GM12878 (cell line): ENCODE data around the gene CARD19. TPM values are rescaled to one million over a fixed set of nuclear protein-coding genes. Genes with fewer than 3 reads are reported as not detected.

Source experiments
- ATAC-seq: fragments of 200-7000 bp; cut with Tn5 transposase; 3 replicates; pipeline ENCODE4 v1.9.1; 2020; ENCODE audit warnings: mild to moderate bottlenecking, moderate library complexity
- BruUV-seq: library from RNA; stranded (reverse); fragments of 400-500 nt; replicated peaks from 2 replicates; lab custom pipeline; 2021; lab: Mats Ljungman, UMichigan
- CTCF ChIA-PET: fragments of 300-600 bp; sonication (Branson Sonifier 250); formaldehyde crosslinking; extraction: SDS; loops from one replicate; lab custom pipeline; 2021; ENCODE audit warnings: inconsistent platforms; lab: Yijun Ruan, JAX
- POLR2A ChIA-PET: fragments of 350-600 bp; formaldehyde crosslinking; extraction: SDS; loops from one replicate; lab custom pipeline; 2021; ENCODE audit warnings: inconsistent platforms; lab: Charles Lee
- RAD21 ChIA-PET: fragments of 300-600 bp; sonication (Branson Sonifier 250); formaldehyde crosslinking; loops from one replicate; lab custom pipeline; 2023; ENCODE audit warnings: antibody characterized with exemption; ENCODE audit not compliant: unreplicated experiment; lab: Charles Lee
- SMC1A ChIA-PET: fragments of 300-600 bp; sonication (Branson Sonifier 250); formaldehyde crosslinking; loops from one replicate; lab custom pipeline; 2023; ENCODE audit not compliant: unreplicated experiment, uncharacterized antibody; lab: Charles Lee
- DNase-seq: peaks from one replicate; pipeline ENCODE4 v3.0.0-alpha.2; 2011; ENCODE audit warnings: low read depth, low spot score
- FAIRE-seq: peaks from 3 replicates; lab custom pipeline; 2011; peaks lifted over from hg19 to GRCh38; lab: Jason Lieb, UNC
- H2AFZ ChIP-seq: 2 replicates; pipeline ENCODE4 v1.6.0; 2011; ENCODE audit warnings: low read depth, low read length, control low read depth; ENCODE audit not compliant: control insufficient read depth
- H3K27ac ChIP-seq: 2 replicates; pipeline ENCODE4 v1.5.1; 2011; ENCODE audit warnings: control low read depth; ENCODE audit not compliant: control insufficient read depth, insufficient read depth
- H3K27me3 ChIP-seq, 2 experiments: replicated peaks in 1 of 2; 2 replicates each; pipeline versions ENCODE4 v1.6.0 to v1.6.1; 2011; ENCODE audit warnings: low read length in 1 of 2; ENCODE audit not compliant: control insufficient read depth in 2 of 2, insufficient read depth in 2 of 2
- H3K36me3 ChIP-seq, 2 experiments: 2 replicates each; pipeline ENCODE4 v1.5.1; 2011; ENCODE audit warnings: low read length in 1 of 2; ENCODE audit not compliant: control insufficient read depth in 2 of 2, insufficient read depth in 2 of 2
- H3K4me1 ChIP-seq: 2 replicates; pipeline ENCODE4 v1.6.1; 2011; ENCODE audit warnings: mild to moderate bottlenecking, low read length, moderate library complexity, mixed read lengths; ENCODE audit not compliant: control insufficient read depth, insufficient read depth
- H3K4me2 ChIP-seq: 2 replicates; pipeline ENCODE4 v1.6.0; 2011; ENCODE audit warnings: control low read depth; ENCODE audit not compliant: control insufficient read depth, insufficient read depth
- H3K4me3 ChIP-seq: fragments of 200-600 bp; sonication (generic); 2 replicates; pipeline ENCODE4 v1.5.1; 2016
- H3K79me2 ChIP-seq: 2 replicates; pipeline ENCODE4 v1.6.0; 2011; ENCODE audit warnings: low read length; ENCODE audit not compliant: control insufficient read depth, insufficient read depth
- H3K9ac ChIP-seq: 2 replicates; pipeline ENCODE4 v1.8.0; 2011; ENCODE audit warnings: low read length, control low read depth, mixed read lengths; ENCODE audit not compliant: control insufficient read depth, insufficient read depth
- H3K9me3 ChIP-seq: replicated peaks from 3 replicates; pipeline ENCODE4 v1.5.1; 2011; ENCODE audit warnings: mild to moderate bottlenecking, low read length; ENCODE audit not compliant: control insufficient read depth, insufficient read depth
- H4K20me1 ChIP-seq: 2 replicates; pipeline ENCODE4 v1.6.0; 2011; ENCODE audit not compliant: control insufficient read depth, insufficient read depth
- BCLAF1 ChIP-seq: fragments of 450-650 bp; IDR thresholded peaks from 2 replicates; pipeline ENCODE4 v1.6.1; 2017; ENCODE audit warnings: antibody characterized with exemption, mild to moderate bottlenecking, moderate library complexity
- CHD1 ChIP-seq: IDR thresholded peaks from 2 replicates; pipeline ENCODE4 v1.6.1; 2012; ENCODE audit warnings: low read depth, low read length, improper control_type of control experiment
- CHD4 ChIP-seq: fragments of 200-600 bp; sonication (generic); IDR thresholded peaks from 2 replicates; pipeline ENCODE4 v1.6.1; 2016; ENCODE audit warnings: mild to moderate bottlenecking
- CREB1 ChIP-seq: IDR thresholded peaks from 2 replicates; pipeline ENCODE4 v1.6.1; 2012; ENCODE audit warnings: low read depth, mild to moderate bottlenecking, inconsistent platforms
- DPF2 ChIP-seq: fragments of 450-650 bp; IDR thresholded peaks from 2 replicates; pipeline ENCODE4 v1.6.1; 2017; ENCODE audit warnings: mild to moderate bottlenecking
- ELK1 ChIP-seq: IDR thresholded peaks from 2 replicates; pipeline ENCODE4 v1.6.1; 2012; ENCODE audit warnings: low read depth, low read length, improper control_type of control experiment
- EP300 ChIP-seq, 2 experiments: fragments of 150-350 bp in 1 of 2; IDR thresholded peaks; 2 replicates each; pipeline ENCODE4 v1.6.1; 2011 to 2012; ENCODE audit warnings: low read depth in 2 of 2, low read length in 2 of 2, borderline replicate concordance in 1 of 2, improper control_type of control experiment in 1 of 2, inconsistent platforms in 1 of 2; ENCODE audit not compliant: control insufficient read depth in 1 of 2
- HCFC1 ChIP-seq: fragments of 150-350 bp; IDR thresholded peaks from 2 replicates; pipeline ENCODE4 v1.6.1; 2014; ENCODE audit warnings: low read length
- HDGF ChIP-seq: fragments of 450-650 bp; IDR thresholded peaks from 2 replicates; pipeline ENCODE4 v1.6.1; 2016; ENCODE audit warnings: antibody characterized with exemption
- KLF5 ChIP-seq: fragments of 450-650 bp; IDR thresholded peaks from 2 replicates; pipeline ENCODE4 v1.6.1; 2014; ENCODE audit warnings: mild to moderate bottlenecking; ENCODE audit not compliant: partially characterized antibody
- MXI1 ChIP-seq: fragments of 150-350 bp; IDR thresholded peaks from 2 replicates; pipeline ENCODE4 v1.6.1; 2011; ENCODE audit warnings: low read depth, mild to moderate bottlenecking, inconsistent platforms, low read length, improper control_type of control experiment
- NFIC ChIP-seq: IDR thresholded peaks from 2 replicates; pipeline ENCODE4 v1.6.1; 2012; ENCODE audit warnings: low read depth, mild to moderate bottlenecking, inconsistent platforms, low read length, moderate library complexity
- RAD21 ChIP-seq: IDR thresholded peaks from 2 replicates; pipeline ENCODE4 v1.6.1; 2011; ENCODE audit warnings: mild to moderate bottlenecking, low read depth, low read length, moderate library complexity; ENCODE audit not compliant: insufficient read depth
- RAD51 ChIP-seq: fragments of 450-650 bp; IDR thresholded peaks from 2 replicates; pipeline ENCODE4 v1.6.1; 2016; ENCODE audit warnings: moderate library complexity, mild to moderate bottlenecking, inconsistent platforms
- SIN3A ChIP-seq: IDR thresholded peaks from 2 replicates; pipeline ENCODE4 v1.6.1; 2012; ENCODE audit warnings: low read depth, low read length, improper control_type of control experiment
- SP1 ChIP-seq: IDR thresholded peaks from one replicate; pipeline ENCODE4 v1.6.1; 2011; ENCODE audit warnings: low read depth, low read length
- ZBED1 ChIP-seq: IDR thresholded peaks from 2 replicates; pipeline ENCODE4 v1.6.1; 2016; ENCODE audit warnings: borderline replicate concordance
- WGBS: methylation state at CpG from one replicate; pipeline ENCODE4 v1.1.6; 2016; ENCODE audit warnings: low lambda C conversion rate; ENCODE audit not compliant: insufficient replicate concordance, insufficient coverage; ENCODE audit errors: missing lambda C conversion rate; 5-methylcytosine and 5-hydroxymethylcytosine counted together
- in situ Hi-C: fragments of 300-500 bp; cut with MboI; formaldehyde crosslinking; loops from 9 replicates; pipeline ENCODE4 v1.14.3; 2018; ENCODE audit warnings: mixed read lengths
- intact Hi-C: fragments of 100-400 bp; cut with micrococcal nuclease; formaldehyde crosslinking; loops from one replicate; pipeline ENCODE4 v1.14.2; 2022; ENCODE audit not compliant: unreplicated experiment
- polyA plus RNA-seq, 11 experiments: library from polyadenylated mRNA; depleted of rRNA in 4 of 11; unstranded in 6 of 11; stranded (reverse) in 5 of 11; fragments of >200 nt; fragmentation: Nextera tagmentation in 4 of 11; fragmentation: Illumina TruSeq in 1 of 11; extraction: Ambion mirVana in 4 of 11; extraction: Trizol in 1 of 11; gene quantifications; 1 replicate in 1 of 11; 2 replicates in 10 of 11; pipeline versions ENCODE4 v1.2.1 to v1.2.3, GENCODE V29; 2011 to 2016; ENCODE audit warnings: inconsistent platforms in 2 of 11, missing spikeins in 2 of 11, low read depth in 1 of 11
- total RNA-seq, 4 experiments: library from RNA; depleted of rRNA in 3 of 4; stranded (reverse); fragments of >200 nt in 3 of 4; fragmentation: Illumina TruSeq in 1 of 4; extraction: Trizol in 1 of 4; gene quantifications; 2 replicates each; pipeline versions ENCODE4 v1.2.1 to v1.2.3, GENCODE V29; 2013 to 2021
- TF ChIP-seq, protein P1 (sequence below), 3 experiments: IDR thresholded peaks in 2 of 3; conservative IDR thresholded peaks in 1 of 3; 2 replicates each; pipeline ENCODE4 v1.5.1; 2011; ENCODE audit warnings: low read depth in 3 of 3, low read length in 3 of 3, mild to moderate bottlenecking in 3 of 3, control low read depth in 2 of 3, moderate library complexity in 2 of 3, inconsistent platforms in 1 of 3, mixed read lengths in 1 of 3; ENCODE audit not compliant: control insufficient read depth in 2 of 3, insufficient read depth in 1 of 3; ENCODE audit errors: extremely low read depth in 1 of 3

The CARD19 gene
- total and polyA plus RNA-seq, 10 of the 15 experiments (the other 5 are each of a cell fraction or from before 2014, with no cell fraction given) = 0.61 to 41.6 (median 19.9) TPM

- TF ChIP-seq BCLAF1 (no peak), MXI1 (no peak), CHD1 (no peak), EP300 (IDR thresholded peaks at IDR 0.05; ENCODE audit: borderline replicate concordance in 1 of 2, control insufficient read depth in 1 of 2, low read depth in 2 of 2, low read length in 2 of 2) (no peak)
Observed at GRCh38 chr9:93126825-93127368, 30.9 kb downstream of the CARD19 start (continued).

- RAD21 ChIA-PET = interaction anchor here (5.4 kb wide), 1 partner anchor 19 kb away, joined by 21 read pairs; no protein-coding TSS in a partner anchor
- Histone ChIP-seq H2AFZ (no peak overlapping the region), H3K27ac (no peak overlapping the region), H3K4me3 (no peak overlapping the region), H3K27me3 (no peaks in the 10 kb centered on the region), H3K79me2 (peaks cover 5% of the 10 kb centered on the region), H3K4me1 (peaks cover 19% of the 10 kb centered on the region), H3K9ac (no peak overlapping the region), H4K20me1 (no peaks in the 10 kb centered on the region), H3K4me2 (no peak overlapping the region), H3K9me3 (no peaks in the 10 kb centered on the region), H3K36me3 (peaks cover 0 to 4% of the 10 kb centered on the region in 2 experiments; a peak in 2 of 4 replicates)
- FAIRE-seq (no peak), ATAC-seq (peak; percentile 12), DNase-seq (no peak)
- SMC1A ChIA-PET = interaction anchor here (1.5 kb wide), 1 partner anchor 19 kb away, joined by 4 read pairs; no protein-coding TSS in a partner anchor
- no TSS peak for BruUV-seq
- CTCF ChIA-PET = interaction anchor here (1.2 kb wide), 1 partner anchor 18 kb away, joined by 6 read pairs; no protein-coding TSS in a partner anchor
- intact Hi-C loops (no loop called here), in situ Hi-C loops (no loop called here)
- POLR2A ChIA-PET = interaction anchor here (0.5 to 1.5 kb wide), 2 partner anchors 32 to 80 kb away, joined by 4 to 5 read pairs; partner anchors contain the start of gene CARD19
- WGBS = 44% methylated on average over 8 of the region's 8 CpGs
- TF ChIP-seq ZBED1 (no peak), RAD21 (no peak), ELK1 (no peak), HDGF (no peak), CREB1 (no peak), SIN3A (no peak), DPF2 (no peak), NFIC (no peak), KLF5 (no peak), HCFC1 (no peak), RAD51 (no peak), SP1 (no peak), CHD4 (no peak)
- TF ChIP-seq, protein P1, sequence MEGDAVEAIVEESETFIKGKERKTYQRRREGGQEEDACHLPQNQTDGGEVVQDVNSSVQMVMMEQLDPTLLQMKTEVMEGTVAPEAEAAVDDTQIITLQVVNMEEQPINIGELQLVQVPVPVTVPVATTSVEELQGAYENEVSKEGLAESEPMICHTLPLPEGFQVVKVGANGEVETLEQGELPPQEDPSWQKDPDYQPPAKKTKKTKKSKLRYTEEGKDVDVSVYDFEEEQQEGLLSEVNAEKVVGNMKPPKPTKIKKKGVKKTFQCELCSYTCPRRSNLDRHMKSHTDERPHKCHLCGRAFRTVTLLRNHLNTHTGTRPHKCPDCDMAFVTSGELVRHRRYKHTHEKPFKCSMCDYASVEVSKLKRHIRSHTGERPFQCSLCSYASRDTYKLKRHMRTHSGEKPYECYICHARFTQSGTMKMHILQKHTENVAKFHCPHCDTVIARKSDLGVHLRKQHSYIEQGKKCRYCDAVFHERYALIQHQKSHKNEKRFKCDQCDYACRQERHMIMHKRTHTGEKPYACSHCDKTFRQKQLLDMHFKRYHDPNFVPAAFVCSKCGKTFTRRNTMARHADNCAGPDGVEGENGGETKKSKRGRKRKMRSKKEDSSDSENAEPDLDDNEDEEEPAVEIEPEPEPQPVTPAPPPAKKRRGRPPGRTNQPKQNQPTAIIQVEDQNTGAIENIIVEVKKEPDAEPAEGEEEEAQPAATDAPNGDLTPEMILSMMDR (IDR thresholded peaks at IDR 0.05 in 2 of 3, conservative IDR thresholded peaks at IDR 0.05 in 1 of 3; ENCODE audit: control insufficient read depth in 2 of 3, extremely low read depth in 1 of 3, insufficient read depth in 1 of 3, low read depth in 3 of 3, low read length in 3 of 3) = no peak
Observed at GRCh38 chr9:93127395-93127911, 31.4 kb downstream of the CARD19 start.
